ENCODE data around the gene SESN2.

SESN2 gene

GRCh38 chr1:28259252-28259933 lies at the start of gene SESN2:
Gene SESN2 (plus strand): TSS chr1:28259518. CDS start chr1:28259848, 330 bp downstream.
- DNase-seq = peak; percentile 98

GRCh38 chr1:28209700-28210099 lies 49.6 kb upstream of the SESN2 start:
- DNase-seq = no peak

- DNase-seq = no peak
Measured at GRCh38 chr1:28213315-28213714, 46.0 kb upstream of the SESN2 start.

GRCh38 chr1:28229089-28229488 lies 30.2 kb upstream of the SESN2 start:
- no peak for DNase-seq

- no peak for DNase-seq
Measured at GRCh38 chr1:28229996-28230395, 29.3 kb upstream of the SESN2 start.

- peak; percentile 94 for DNase-seq
Measured at GRCh38 chr1:28232558-28233263, 26.6 kb upstream of the SESN2 start, which contains the start of gene DNAJC8. Gene DNAJC8 (minus strand): TSS chr1:28233029. CDS start chr1:28232998, 31 bp downstream.

- no peak for DNase-seq
Measured at GRCh38 chr1:28233264-28233606, 26.1 kb upstream of the SESN2 start.

- DNase-seq = peak; percentile 90
Measured at GRCh38 chr1:28235755-28236655, 23.3 kb upstream of the SESN2 start, which contains the start of gene ATP5IF1. Gene ATP5IF1 (plus strand): TSS chr1:28236124. CDS start chr1:28236184, 60 bp downstream.

- no peak for DNase-seq
Measured at GRCh38 chr1:28236656-28237322, 22.5 kb upstream of the SESN2 start.

GRCh38 chr1:28239004-28239403 lies 20.3 kb upstream of the SESN2 start:
- no peak for DNase-seq

- no peak for DNase-seq
Measured at GRCh38 chr1:28240024-28240423, 19.3 kb upstream of the SESN2 start.

- no peak for DNase-seq
Measured at GRCh38 chr1:28241638-28242241, 17.6 kb upstream of the SESN2 start.

GRCh38 chr1:28243685-28244311 lies 15.5 kb upstream of the SESN2 start:
- no peak for DNase-seq

- DNase-seq = no peak
Measured at GRCh38 chr1:28244549-28245251, 14.6 kb upstream of the SESN2 start.

GRCh38 chr1:28246427-28246832 lies 12.9 kb upstream of the SESN2 start:
- DNase-seq = no peak

GRCh38 chr1:28247612-28248272 lies 11.6 kb upstream of the SESN2 start:
- DNase-seq = no peak

GRCh38 chr1:28248273-28249012 lies 10.9 kb upstream of the SESN2 start:
- peak; percentile 77 for DNase-seq

- DNase-seq = no peak
Measured at GRCh38 chr1:28249013-28249865, 10.1 kb upstream of the SESN2 start.

- no peak for DNase-seq
Measured at GRCh38 chr1:28249866-28250295, 9.4 kb upstream of the SESN2 start.
